RCC 7860 (cell line): ENCODE results near the gene KLHDC2.
"Not testable (repeated sequence)": the region's sequence is repeated elsewhere in the genome, so short reads cannot be mapped to it uniquely, and the experiment has no call there.

Experiments used
- DNase-seq: peaks from one replicate; pipeline ENCODE4 v3.0.0-alpha.2; 2015; ENCODE audit warnings: low spot score
- FAIRE-seq: peaks from 2 replicates; lab custom pipeline; 2012; peaks lifted over from hg19 to GRCh38; lab: Jason Lieb, UNC

The KLHDC2 gene

GRCh38 chr14:49767571-49768300, at the start of gene KLHDC2:
Gene KLHDC2, plus strand, starts transcription at chr14:49768153. Its CDS starts 316 bp downstream, at chr14:49768469.
- no peak for FAIRE-seq
- peak; percentile 42 for DNase-seq

- FAIRE-seq (no peak), DNase-seq (no peak)
These were observed 47.2 kb upstream of the KLHDC2 start for GRCh38 chr14:49720744-49721143.

GRCh38 chr14:49721733-49722435, 46.1 kb upstream of the KLHDC2 start:
- DNase-seq, FAIRE-seq: not testable (repeated sequence)

GRCh38 chr14:49727171-49727570, 40.8 kb upstream of the KLHDC2 start:
- no peak for DNase-seq
- no peak for FAIRE-seq

GRCh38 chr14:49732896-49733295, 35.1 kb upstream of the KLHDC2 start:
- FAIRE-seq (no peak), DNase-seq (no peak)

- DNase-seq (no peak), FAIRE-seq (no peak)
These were observed 34.1 kb upstream of the KLHDC2 start for GRCh38 chr14:49733836-49734235.

- not testable (repeated sequence) for FAIRE-seq, DNase-seq
These were observed 32.3 kb upstream of the KLHDC2 start for GRCh38 chr14:49735669-49736068.

GRCh38 chr14:49745191-49745590, 22.8 kb upstream of the KLHDC2 start:
- FAIRE-seq: no peak
- no peak for DNase-seq

- not testable (repeated sequence) for DNase-seq, FAIRE-seq
These were observed 21.5 kb upstream of the KLHDC2 start for GRCh38 chr14:49746476-49746875.

- FAIRE-seq (no peak), DNase-seq (no peak)
These were observed 13.3 kb upstream of the KLHDC2 start for GRCh38 chr14:49754570-49755097.

GRCh38 chr14:49755378-49755777, 12.6 kb upstream of the KLHDC2 start:
- no peak for FAIRE-seq
- no peak for DNase-seq

- no peak for FAIRE-seq
- peak; percentile 53 for DNase-seq
These were observed 6.0 kb upstream of the KLHDC2 start for GRCh38 chr14:49761839-49762551.

- FAIRE-seq (no peak), DNase-seq (no peak)
These were observed 1.1 kb upstream of the KLHDC2 start for GRCh38 chr14:49766839-49767238.

GRCh38 chr14:49767270-49767570, 733 bp upstream of the KLHDC2 start:
- no peak for DNase-seq
- FAIRE-seq: no peak

- peak; percentile 13 for DNase-seq
- no peak for FAIRE-seq
These were observed 558 bp downstream of the KLHDC2 start for GRCh38 chr14:49768301-49769121.

GRCh38 chr14:49769171-49769570, 1.2 kb downstream of the KLHDC2 start:
- peak; percentile 16 for DNase-seq
- peak; percentile 55 for FAIRE-seq

- FAIRE-seq (no peak), DNase-seq (no peak)
These were observed 1.7 kb downstream of the KLHDC2 start for GRCh38 chr14:49769581-49770211.

- peak; percentile 54 for DNase-seq
- FAIRE-seq: peak; percentile 86
These were observed 2.4 kb downstream of the KLHDC2 start for GRCh38 chr14:49770212-49770817.

GRCh38 chr14:49771691-49772090, 3.7 kb downstream of the KLHDC2 start:
- not testable (repeated sequence) for DNase-seq, FAIRE-seq

GRCh38 chr14:49774106-49774505, 6.2 kb downstream of the KLHDC2 start:
- DNase-seq: no peak
- no peak for FAIRE-seq
